SK-N-SH (cell line): ENCODE measurements around the gene PCLO. TPM values are rescaled to one million over a fixed set of nuclear protein-coding genes. Genes with fewer than 3 reads are reported as not detected.

ENCODE experiments used
- CTCF ChIA-PET: fragments of 300-600, 350-600 bp; formaldehyde crosslinking; extraction: SDS; loops from one replicate; lab custom pipeline; 2021; lab: Yijun Ruan, JAX
- POLR2A ChIA-PET: fragments of 350-600 bp; sonication (Branson Sonifier 250); formaldehyde crosslinking; extraction: SDS; loops from one replicate; lab custom pipeline; 2020; ENCODE audit warnings: antibody characterized with exemption, inconsistent platforms; lab: Yijun Ruan, JAX
- DNase-seq: peaks from one replicate; pipeline ENCODE4 v3.0.0; 2012
- H2AFZ ChIP-seq: fragments of 200-600 bp; sonication (generic); 2 replicates; pipeline ENCODE4 v1.8.1; 2016; ENCODE audit warnings: antibody characterized with exemption, mild to moderate bottlenecking, low read depth
- H3F3A ChIP-seq: fragments of 200-600 bp; sonication (generic); replicated peaks from 2 replicates; pipeline ENCODE3; 2016; ENCODE audit warnings: antibody characterized with exemption, mild to moderate bottlenecking; ENCODE audit not compliant: insufficient read depth
- H3K27ac ChIP-seq, 2 experiments: fragments of 200-500 bp in 1 of 2; fragments of 200-600 bp in 1 of 2; sonication (Bioruptor generic) in 1 of 2; sonication (generic), shearing (Covaris generic) in 1 of 2; 2 replicates each; pipeline versions ENCODE4 v1.5.1 to v1.6.1; 2014 to 2016; ENCODE audit warnings: low read depth in 2 of 2, inconsistent platforms in 1 of 2, low read length in 1 of 2, mild to moderate bottlenecking in 1 of 2, mixed read lengths in 1 of 2
- H3K27me3 ChIP-seq: fragments of 200-600 bp; sonication (generic), shearing (Covaris generic); 2 replicates; pipeline ENCODE4 v1.6.1; 2016; ENCODE audit warnings: mixed run types; ENCODE audit not compliant: insufficient read depth
- H3K36me3 ChIP-seq, 2 experiments: fragments of 200-500 bp in 1 of 2; fragments of 200-600 bp in 1 of 2; sonication (Bioruptor generic) in 1 of 2; sonication (generic) in 1 of 2; replicated peaks in 1 of 2; 2 replicates each; pipeline versions ENCODE3 to v1.5.1; 2014 to 2016; ENCODE audit warnings: low read length in 1 of 2, mild to moderate bottlenecking in 1 of 2; ENCODE audit not compliant: insufficient read depth in 2 of 2, control insufficient read depth in 1 of 2
- H3K4me1 ChIP-seq, 2 experiments: fragments of 200-500 bp in 1 of 2; fragments of 200-600 bp in 1 of 2; sonication (Bioruptor generic) in 1 of 2; sonication (generic), shearing (Covaris generic) in 1 of 2; 2 replicates each; pipeline versions ENCODE4 v1.5.1 to v1.6.1; 2014 to 2016; ENCODE audit warnings: low read depth in 1 of 2, low read length in 1 of 2, mixed run types in 1 of 2; ENCODE audit not compliant: insufficient read depth in 2 of 2, control insufficient read depth in 1 of 2
- H3K4me2 ChIP-seq: fragments of 200-600 bp; sonication (generic), shearing (Covaris generic); 2 replicates; pipeline ENCODE4 v1.6.1; 2017; ENCODE audit warnings: mixed run types
- H3K4me3 ChIP-seq, 2 experiments: fragments of 200-500 bp in 1 of 2; fragments of 200-600 bp in 1 of 2; sonication (Bioruptor generic) in 1 of 2; sonication (generic), shearing (Covaris generic) in 1 of 2; 2 replicates each; pipeline versions ENCODE4 v1.5.1 to v1.8.1; 2014 to 2016; ENCODE audit warnings: low read depth in 2 of 2, inconsistent platforms in 1 of 2, low read length in 1 of 2, mild to moderate bottlenecking in 1 of 2, mixed read lengths in 1 of 2, moderate library complexity in 1 of 2
- H3K79me2 ChIP-seq: fragments of 200-600 bp; sonication (generic); 2 replicates; pipeline ENCODE4 v1.8.1; 2017; ENCODE audit warnings: mild to moderate bottlenecking; ENCODE audit not compliant: insufficient read depth
- H3K9ac ChIP-seq: fragments of 200-600 bp; sonication (generic); 2 replicates; pipeline ENCODE4 v1.6.1; 2017; ENCODE audit warnings: mixed run types
- H3K9me2 ChIP-seq: fragments of 200-600 bp; sonication (generic); 2 replicates; pipeline ENCODE4 v1.6.1; 2017; ENCODE audit warnings: mixed run types
- H3K9me3 ChIP-seq: fragments of 200-600 bp; sonication (generic); 2 replicates; pipeline ENCODE4 v1.6.1; 2017; ENCODE audit warnings: mixed run types, mild to moderate bottlenecking, moderate library complexity
- H4K20me1 ChIP-seq: fragments of 200-600 bp; sonication (generic); 2 replicates; pipeline ENCODE4 v1.6.1; 2017; ENCODE audit warnings: mild to moderate bottlenecking, mixed run types; ENCODE audit not compliant: insufficient read depth
- CHD2 ChIP-seq: fragments of 150-350 bp; IDR thresholded peaks from 2 replicates; pipeline ENCODE4 v1.6.1; 2018; ENCODE audit warnings: low read length; ENCODE audit not compliant: partially characterized antibody
- ELF1 ChIP-seq: IDR thresholded peaks from 2 replicates; pipeline ENCODE4 v1.4.0; 2012
- EP300 ChIP-seq, 2 experiments: IDR thresholded peaks; 2 replicates each; pipeline versions ENCODE4 v1.4.0 to v1.6.1; 2012; ENCODE audit warnings: borderline replicate concordance in 1 of 2, low read depth in 1 of 2, low read length in 1 of 2
- EZH2phosphoT487 ChIP-seq: fragments of 200-600 bp; sonication (generic); IDR thresholded peaks from 2 replicates; pipeline ENCODE4 v1.6.1; 2017; ENCODE audit warnings: low read depth, mixed run types, mild to moderate bottlenecking, antibody characterized with exemption, moderate library complexity, borderline replicate concordance
- FOXJ3 ChIP-seq: sonication (generic); formaldehyde crosslinking; IDR thresholded peaks from 2 replicates; pipeline ENCODE4 v1.5.1; 2020; ENCODE audit warnings: mild to moderate bottlenecking, missing genetic modification reagents
- FOXM1 ChIP-seq: IDR thresholded peaks from 2 replicates; pipeline ENCODE4 v1.4.0; 2012; ENCODE audit warnings: low read depth, mild to moderate bottlenecking
- GABPA ChIP-seq: IDR thresholded peaks from 2 replicates; pipeline ENCODE4 v1.4.0; 2012; ENCODE audit warnings: low read depth, mild to moderate bottlenecking
- IRF3 ChIP-seq: fragments of 150-350 bp; IDR thresholded peaks from 2 replicates; pipeline ENCODE4 v1.6.1; 2016; ENCODE audit warnings: mild to moderate bottlenecking, low read depth, low read length
- JUND ChIP-seq: IDR thresholded peaks from 2 replicates; pipeline ENCODE4 v1.4.0; 2012
- MAX ChIP-seq: IDR thresholded peaks from 2 replicates; pipeline ENCODE4 v1.4.0; 2012; ENCODE audit warnings: low read depth
- MXI1 ChIP-seq: IDR thresholded peaks from 2 replicates; pipeline ENCODE4 v1.6.1; 2012; ENCODE audit warnings: mild to moderate bottlenecking, low read depth, low read length, improper control_type of control experiment
- PBX3 ChIP-seq: IDR thresholded peaks from 2 replicates; pipeline ENCODE4; 2012
- RCOR1 ChIP-seq: fragments of 150-350 bp; IDR thresholded peaks from 2 replicates; pipeline ENCODE4 v1.6.1; 2017; ENCODE audit warnings: antibody characterized with exemption, low read length
- TCF12 ChIP-seq: IDR thresholded peaks from 2 replicates; pipeline ENCODE4 v1.4.0; 2012
- USF1 ChIP-seq: IDR thresholded peaks from 2 replicates; pipeline ENCODE4 v1.4.0; 2012; ENCODE audit warnings: low read depth, borderline replicate concordance
- USF2 ChIP-seq: fragments of 150-350 bp; IDR thresholded peaks from 2 replicates; pipeline ENCODE4 v1.6.1; 2017; ENCODE audit warnings: antibody characterized with exemption, low read length, low read depth, borderline replicate concordance
- YY1 ChIP-seq: IDR thresholded peaks from 2 replicates; pipeline ENCODE4 v1.4.0; 2012; ENCODE audit warnings: low read depth, mild to moderate bottlenecking
- ZBTB33 ChIP-seq: IDR thresholded peaks from 2 replicates; pipeline ENCODE4 v1.4.0; 2012; ENCODE audit warnings: low read depth, borderline replicate concordance
- polyA plus RNA-seq, 3 experiments: library from polyadenylated mRNA; depleted of rRNA; stranded (reverse); fragments of >200 nt; gene quantifications; 2 replicates each; pipeline ENCODE4 v1.2.3, GENCODE V29; 2012

PCLO gene
- polyA plus RNA-seq, 1 of the 3 experiments (the other 2 are of a cell fraction) = 0.51 TPM

- ChIA-PET CTCF (no interaction called here), POLR2A (no interaction called here)
- Histone ChIP-seq H3K4me2 (no peak overlapping the region), H3K4me3 (no peak overlapping the region), H3K79me2 (no peaks in the 10 kb centered on the region), H3F3A (no peaks in the 10 kb centered on the region), H4K20me1 (no peaks in the 10 kb centered on the region), H3K4me1 (no peaks in the 10 kb centered on the region), H3K9me3 (no peaks in the 10 kb centered on the region), H3K27me3 (no peaks in the 10 kb centered on the region), H3K9me2 (no peaks in the 10 kb centered on the region), H3K27ac (no peak overlapping the region), H3K36me3 (no peaks in the 10 kb centered on the region), H3K9ac (no peak overlapping the region), H2AFZ (no peak overlapping the region)
- no peak for DNase-seq
- TF ChIP-seq ZBTB33 (no peak), YY1 (no peak), MXI1 (no peak), CHD2 (no peak), EP300 (IDR thresholded peaks at IDR 0.05; ENCODE audit: borderline replicate concordance in 1 of 2, low read depth in 1 of 2, low read length in 1 of 2) (no peak), ELF1 (no peak), IRF3 (no peak), FOXM1 (no peak), GABPA (no peak), MAX (no peak), JUND (no peak), TCF12 (no peak), USF1 (no peak), EZH2phosphoT487 (no peak), FOXJ3 (no peak), PBX3 (no peak), USF2 (no peak), RCOR1 (no peak)
Observed at GRCh38 chr7:83053965-83054364, 108.7 kb downstream of the PCLO start.
